Bronchial epithelial cell (primary cell): ENCODE data around the gene TMEM135. TPM values are rescaled to one million over a fixed set of nuclear protein-coding genes. Genes with fewer than 3 reads are reported as not detected.

ENCODE experiments used
- DNase-seq: peaks from one replicate; pipeline ENCODE4 v3.0.0-alpha.2; 2010; ENCODE audit warnings: low read depth
- FAIRE-seq: peaks from 2 replicates; lab custom pipeline; 2011; peaks lifted over from hg19 to GRCh38; lab: Jason Lieb, UNC
- H3K27me3 ChIP-seq: 2 replicates; pipeline ENCODE4 v1.5.1; 2011; ENCODE audit warnings: low read length; ENCODE audit not compliant: control insufficient read depth, insufficient read depth
- H3K36me3 ChIP-seq: 2 replicates; pipeline ENCODE4 v1.5.1; 2011; ENCODE audit warnings: low read length; ENCODE audit not compliant: control insufficient read depth, insufficient read depth
- H3K4me3 ChIP-seq: 2 replicates; pipeline ENCODE4 v1.5.1; 2011; ENCODE audit warnings: mild to moderate bottlenecking, low read depth, low read length, control low read depth
- CTCF ChIP-seq: IDR thresholded peaks from 2 replicates; pipeline ENCODE4 v1.5.1; 2011; ENCODE audit warnings: mild to moderate bottlenecking, moderate library complexity, low read length, control low read depth, inconsistent platforms; ENCODE audit not compliant: insufficient read depth, severe bottlenecking
- total RNA-seq: library from RNA; depleted of rRNA; stranded (reverse); fragments of >200 nt; gene quantifications from 2 replicates; pipeline ENCODE4 v1.2.1, GENCODE V29; 2014

Gene TMEM135
- total RNA-seq, 1 donor from 2014 or later: 6.8 TPM

GRCh38 chr11:87013912-87014825 lies 23.6 kb upstream of the TMEM135 start:
- FAIRE-seq: no peak
- Histone ChIP-seq H3K4me3 (no peak overlapping the region), H3K36me3 (no peaks in the 10 kb centered on the region), H3K27me3 (no peaks in the 10 kb centered on the region)
- TF ChIP-seq CTCF: no peak
- DNase-seq: no peak

- H3K36me3 ChIP-seq: no peaks in the 10 kb centered on the region
- no peaks in the 10 kb centered on the region for H3K27me3 ChIP-seq
- no peak for TF ChIP-seq CTCF
- FAIRE-seq (no peak), DNase-seq (no peak)
- H3K4me3 ChIP-seq: no peak overlapping the region
These were observed 22.1 kb upstream of the TMEM135 start for GRCh38 chr11:87015645-87016044.

GRCh38 chr11:87019613-87020271 lies 18.0 kb upstream of the TMEM135 start:
- H3K36me3 ChIP-seq: no peaks in the 10 kb centered on the region
- FAIRE-seq (no peak), DNase-seq (no peak)
- no peak for TF ChIP-seq CTCF
- H3K4me3 ChIP-seq: no peak overlapping the region
- no peaks in the 10 kb centered on the region for H3K27me3 ChIP-seq

GRCh38 chr11:87020336-87020735 lies 17.4 kb upstream of the TMEM135 start:
- DNase-seq: no peak
- no peaks in the 10 kb centered on the region for H3K36me3 ChIP-seq
- TF ChIP-seq CTCF: no peak
- FAIRE-seq: no peak
- H3K27me3 ChIP-seq: no peaks in the 10 kb centered on the region
- no peak overlapping the region for H3K4me3 ChIP-seq

- H3K36me3 ChIP-seq: no peaks in the 10 kb centered on the region
- no peak for FAIRE-seq
- no peak for TF ChIP-seq CTCF
- peak; percentile 36 for DNase-seq
- H3K4me3 ChIP-seq: no peak overlapping the region
- H3K27me3 ChIP-seq: no peaks in the 10 kb centered on the region
These were observed 16.9 kb upstream of the TMEM135 start for GRCh38 chr11:87020764-87021365.
